ENCODE measurements around the gene TBX2.

GRCh38 chr17:61371606-61372005 is 28.0 kb upstream of the TBX2 start:
- TF ChIP-seq CTCF (IDR thresholded peaks at IDR 0.05; ENCODE audit: low read length) = no peak
- TF ChIP-seq EZH2 (IDR thresholded peaks at IDR 0.05; ENCODE audit: borderline replicate concordance, low read length) = no peak

Measured in OCI-LY1 (cell line).